ENCODE measurements around the gene CREBRF. TPM values are rescaled to one million over a fixed set of nuclear protein-coding genes. Genes with fewer than 3 reads are reported as not detected.
"Not testable (repeated sequence)": the region's sequence is repeated elsewhere in the genome, so short reads cannot be mapped to it uniquely, and the experiment has no call there.

The CREBRF gene
- total RNA-seq, 2 experiments from 2014 or later: 10.2 to 11.3 TPM

- ChIA-PET POLR2A (interaction anchor here (0.7 kb wide), 1 partner anchor 24 kb away, joined by 3 read pairs; no protein-coding TSS in a partner anchor), CTCF (interaction anchor here (1.3 kb wide), 1 partner anchor 24 kb away, joined by 3 read pairs; no protein-coding TSS in a partner anchor)
- intact Hi-C loops (cut with DNase I, micrococcal nuclease): no loop called here
- DNase-seq (no peak), ATAC-seq (no peak)
- Mint-ChIP-seq H3K9me3 (ENCODE audit: low read depth) (no peaks in the 10 kb centered on the region), H3K27ac (peak overlapping the region; percentile 68), H3K36me3 (ENCODE audit: low read depth) (peaks cover 39% of the 10 kb centered on the region), H3K27me3 (no peaks in the 10 kb centered on the region), H3K4me1 (peaks cover 36% of the 10 kb centered on the region), H3K4me3 (no peak overlapping the region)
Observed at GRCh38 chr5:173018358-173018757, 37.8 kb upstream of the CREBRF start.

GRCh38 chr5:173020154-173020581 is 36.0 kb upstream of the CREBRF start:
- POLR2A ChIA-PET: no interaction called here
- Mint-ChIP-seq H3K36me3 (ENCODE audit: low read depth) (peaks cover 43% of the 10 kb centered on the region), H3K4me1 (peaks cover 31% of the 10 kb centered on the region), H3K9me3 (ENCODE audit: low read depth) (no peaks in the 10 kb centered on the region), H3K27ac (no peak overlapping the region), H3K27me3 (no peaks in the 10 kb centered on the region), H3K4me3 (no peak overlapping the region)
- CTCF ChIA-PET: interaction anchor here (1.0 to 1.3 kb wide), 2 partner anchors 15 to 37 kb away, joined by 3 to 4 read pairs; partner anchors contain the start of gene ATP6V0E1
- DNase-seq (no peak), ATAC-seq (no peak)
- intact Hi-C loops (cut with DNase I, micrococcal nuclease): no loop called here

DNA sequence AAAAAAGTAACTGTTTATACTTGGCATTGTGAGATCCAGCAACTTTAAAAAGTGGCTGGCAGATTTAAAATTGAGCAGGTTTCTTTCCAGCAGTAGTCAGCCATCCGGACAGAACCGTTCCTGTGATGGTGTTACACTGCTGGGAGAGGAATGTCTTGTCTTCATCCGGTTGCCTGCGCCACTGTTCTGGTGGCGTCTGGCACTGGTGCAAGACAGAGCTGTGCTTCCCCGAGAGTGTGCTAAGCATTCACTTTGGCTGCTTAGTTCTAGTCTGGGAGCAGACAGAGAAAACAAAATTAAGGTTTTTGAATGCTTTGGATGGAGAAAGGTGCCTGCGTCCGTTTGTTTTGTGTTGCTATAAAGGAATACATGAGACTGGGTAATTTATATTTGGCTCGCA is 35.5 kb upstream of the CREBRF start:
- H3K4me3 Mint-ChIP-seq: no peak overlapping the region
- DNase-seq: no peak
- no peak overlapping the region for H3K27ac Mint-ChIP-seq
- ChIA-PET POLR2A (no interaction called here), CTCF (interaction anchor here (1.0 to 1.3 kb wide), 2 partner anchors 15 to 37 kb away, joined by 3 to 4 read pairs; partner anchors contain the start of gene ATP6V0E1)
- ATAC-seq: no peak
- H3K9me3 Mint-ChIP-seq (ENCODE audit: low read depth): no peaks in the 10 kb centered on the region
- no peaks in the 10 kb centered on the region for H3K27me3 Mint-ChIP-seq
- intact Hi-C loops (cut with DNase I, micrococcal nuclease): no loop called here
- peaks cover 46% of the 10 kb centered on the region for H3K36me3 Mint-ChIP-seq (ENCODE audit: low read depth)
- peaks cover 26% of the 10 kb centered on the region for H3K4me1 Mint-ChIP-seq

DNA sequence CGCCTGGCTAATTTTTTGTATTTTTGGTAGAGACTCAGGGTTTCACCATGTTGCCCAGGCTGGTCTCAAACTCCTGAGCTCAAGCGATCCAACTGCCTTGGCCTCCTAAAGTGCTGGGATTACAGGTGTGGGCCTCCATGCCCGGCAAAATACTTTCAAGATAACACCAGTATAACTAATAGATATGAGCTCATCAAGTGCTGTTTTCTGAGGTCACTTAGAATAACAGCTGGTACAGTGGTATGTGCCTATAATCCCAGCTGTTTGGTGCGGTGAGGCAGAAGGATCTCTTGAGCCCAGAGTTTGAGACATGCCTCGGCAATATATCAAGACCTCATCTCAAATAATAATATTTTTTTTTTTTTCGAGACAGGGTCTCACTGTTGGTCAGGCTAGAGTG is 30.5 kb upstream of the CREBRF start:
- H3K27ac Mint-ChIP-seq: no peak overlapping the region
- POLR2A ChIA-PET: interaction anchor here (0.6 kb wide), 1 partner anchor 188 kb away, joined by 3 read pairs; no protein-coding TSS in a partner anchor
- H3K4me1 Mint-ChIP-seq: peaks cover 6% of the 10 kb centered on the region
- CTCF ChIA-PET: interaction anchor here (0.6 to 1.4 kb wide), 2 partner anchors 9 to 209 kb away, joined by 3 to 4 read pairs; no protein-coding TSS in a partner anchor
- intact Hi-C loops (cut with DNase I, micrococcal nuclease): no loop called here
- no peak overlapping the region for H3K4me3 Mint-ChIP-seq
- H3K27me3 Mint-ChIP-seq: no peaks in the 10 kb centered on the region
- no peak for DNase-seq
- H3K9me3 Mint-ChIP-seq (ENCODE audit: low read depth): no peaks in the 10 kb centered on the region
- ATAC-seq: no peak
- H3K36me3 Mint-ChIP-seq (ENCODE audit: low read depth): peaks cover 38% of the 10 kb centered on the region

DNA sequence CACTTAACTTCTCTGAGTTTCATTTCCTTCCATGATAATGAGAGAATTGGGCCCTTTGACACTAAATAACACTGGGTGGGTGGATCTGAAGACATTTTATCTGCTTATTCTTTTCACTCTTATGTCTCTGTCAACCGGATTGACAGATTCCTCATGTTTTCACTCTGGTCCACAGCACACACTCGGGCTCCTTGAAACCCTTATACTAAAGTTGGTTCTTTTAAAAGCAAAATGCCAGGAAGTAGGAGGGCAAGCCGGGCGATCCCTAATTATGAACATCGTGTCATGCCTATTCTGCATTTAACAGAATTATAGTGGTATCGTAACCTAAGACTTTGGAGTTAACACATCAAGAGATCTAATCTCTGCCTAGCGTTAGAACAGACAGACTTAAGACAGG is 28.2 kb upstream of the CREBRF start:
- POLR2A ChIA-PET: no interaction called here
- no peak overlapping the region for H3K27ac Mint-ChIP-seq
- intact Hi-C loops (cut with DNase I, micrococcal nuclease): no loop called here

GRCh38 chr5:173028811-173029327 is 27.3 kb upstream of the CREBRF start:
- intact Hi-C loops (cut with DNase I, micrococcal nuclease): no loop called here
- CTCF ChIA-PET: interaction anchor here (0.9 to 1.4 kb wide), 2 partner anchors 12 to 45 kb away, joined by 4 read pairs; partner anchors contain the start of gene ATP6V0E1
- ATAC-seq (no peak), DNase-seq (no peak)
- POLR2A ChIA-PET: no interaction called here
- no peaks in the 10 kb centered on the region for H3K27me3 Mint-ChIP-seq
- H3K36me3 Mint-ChIP-seq (ENCODE audit: low read depth): peaks cover 20% of the 10 kb centered on the region
- no peak overlapping the region for H3K4me3 Mint-ChIP-seq
- peaks cover 16% of the 10 kb centered on the region for H3K4me1 Mint-ChIP-seq
- H3K27ac Mint-ChIP-seq: no peak overlapping the region
- H3K9me3 Mint-ChIP-seq (ENCODE audit: low read depth): no peaks in the 10 kb centered on the region

More for the DNA sequence above, 28.2 kb upstream of the CREBRF start:
- ATAC-seq (no peak), DNase-seq (no peak)
- Mint-ChIP-seq H3K9me3 (ENCODE audit: low read depth) (no peaks in the 10 kb centered on the region), H3K4me3 (no peak overlapping the region), H3K36me3 (ENCODE audit: low read depth) (peaks cover 22% of the 10 kb centered on the region), H3K4me1 (peaks cover 8% of the 10 kb centered on the region), H3K27me3 (no peaks in the 10 kb centered on the region)
- CTCF ChIA-PET: no interaction called here

DNA sequence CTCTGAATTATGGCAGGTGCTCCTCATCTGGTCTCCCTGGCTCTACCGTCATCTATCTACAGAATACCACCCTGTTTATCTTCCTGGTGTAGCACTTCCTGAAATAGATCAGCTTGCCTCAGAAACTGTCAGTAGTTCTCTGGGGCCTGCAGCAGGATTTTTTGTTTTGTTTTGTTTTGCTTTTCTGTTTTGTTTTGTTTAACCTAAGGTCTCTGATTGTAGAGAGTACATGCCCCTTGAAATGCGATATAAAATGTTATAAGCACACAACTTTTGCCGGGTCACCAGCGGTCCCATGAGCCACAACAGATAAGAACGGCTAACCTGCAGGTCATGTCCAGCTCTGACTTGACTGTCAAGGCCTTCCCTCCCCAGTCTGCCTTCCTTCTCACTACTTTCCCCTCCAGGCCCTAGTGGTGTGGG is 26.6 kb upstream of the CREBRF start:
- Mint-ChIP-seq H3K4me3 (no peak overlapping the region), H3K27me3 (no peaks in the 10 kb centered on the region), H3K36me3 (ENCODE audit: low read depth) (peaks cover 22% of the 10 kb centered on the region), H3K27ac (no peak overlapping the region), H3K9me3 (ENCODE audit: low read depth) (no peaks in the 10 kb centered on the region), H3K4me1 (peaks cover 20% of the 10 kb centered on the region)
- ChIA-PET CTCF (interaction anchor here (0.5 to 1.6 kb wide), 5 partner anchors 12 to 266 kb away, joined by 3 to 5 read pairs (median 4); partner anchors contain the start of gene ATP6V0E1), POLR2A (no interaction called here)
- ATAC-seq (peak; percentile 43), DNase-seq (no peak)
- intact Hi-C loops (cut with DNase I, micrococcal nuclease): no loop called here

GRCh38 chr5:173032096-173032495 is 24.1 kb upstream of the CREBRF start:
- H3K9me3 Mint-ChIP-seq (ENCODE audit: low read depth); H3K27ac Mint-ChIP-seq; POLR2A ChIA-PET; H3K4me3 Mint-ChIP-seq; intact Hi-C loops (cut with DNase I, micrococcal nuclease); CTCF ChIA-PET; ATAC-seq; H3K27me3 Mint-ChIP-seq; DNase-seq: not testable (repeated sequence)
- Mint-ChIP-seq H3K36me3 (ENCODE audit: low read depth) (peaks cover 38% of the 10 kb centered on the region), H3K4me1 (peaks cover 42% of the 10 kb centered on the region)

DNA sequence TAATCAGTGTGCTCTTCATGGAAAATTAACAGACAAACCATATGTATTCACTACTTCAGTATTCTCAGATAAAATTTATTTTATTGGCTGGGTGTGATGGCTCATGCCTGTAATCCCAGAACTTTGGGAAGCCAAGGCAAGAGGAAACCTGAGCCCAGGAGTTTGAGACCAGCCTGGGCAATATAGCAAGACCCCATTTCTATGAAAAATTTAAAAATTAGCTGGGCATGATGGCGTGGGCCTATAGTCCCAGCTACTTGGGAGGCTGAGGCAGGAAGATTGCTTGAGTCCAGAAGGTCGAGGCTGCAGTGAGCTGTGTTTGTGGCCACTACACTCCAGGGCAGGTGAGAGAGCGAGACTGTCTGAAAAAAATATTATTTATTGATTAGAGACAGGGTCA is 23.4 kb upstream of the CREBRF start:
- no peak for DNase-seq
- Mint-ChIP-seq H3K9me3 (ENCODE audit: low read depth) (no peaks in the 10 kb centered on the region), H3K27ac (no peak overlapping the region), H3K4me3 (no peak overlapping the region), H3K4me1 (peaks cover 45% of the 10 kb centered on the region), H3K36me3 (ENCODE audit: low read depth) (peaks cover 36% of the 10 kb centered on the region), H3K27me3 (no peaks in the 10 kb centered on the region)
- CTCF ChIA-PET: interaction anchor here (1.3 kb wide), 1 partner anchor 51 kb away, joined by 4 read pairs; no protein-coding TSS in a partner anchor
- POLR2A ChIA-PET: no interaction called here
- no peak for ATAC-seq
- intact Hi-C loops (cut with DNase I, micrococcal nuclease): no loop called here

- no peak for ATAC-seq
- ChIA-PET POLR2A (no interaction called here), CTCF (interaction anchor here (1.0 to 1.4 kb wide), 3 partner anchors 8 to 50 kb away, joined by 3 to 4 read pairs (median 4); no protein-coding TSS in a partner anchor)
- peak overlapping the region; percentile 53 for H3K27ac Mint-ChIP-seq
- H3K9me3 Mint-ChIP-seq (ENCODE audit: low read depth): no peaks in the 10 kb centered on the region
- intact Hi-C loops (cut with DNase I, micrococcal nuclease): no loop called here
- H3K36me3 Mint-ChIP-seq (ENCODE audit: low read depth): peaks cover 32% of the 10 kb centered on the region
- no peak for DNase-seq
- no peak overlapping the region for H3K4me3 Mint-ChIP-seq
- no peaks in the 10 kb centered on the region for H3K27me3 Mint-ChIP-seq
- H3K4me1 Mint-ChIP-seq: peaks cover 47% of the 10 kb centered on the region
Observed at GRCh38 chr5:173033923-173034322, 22.2 kb upstream of the CREBRF start.

DNA sequence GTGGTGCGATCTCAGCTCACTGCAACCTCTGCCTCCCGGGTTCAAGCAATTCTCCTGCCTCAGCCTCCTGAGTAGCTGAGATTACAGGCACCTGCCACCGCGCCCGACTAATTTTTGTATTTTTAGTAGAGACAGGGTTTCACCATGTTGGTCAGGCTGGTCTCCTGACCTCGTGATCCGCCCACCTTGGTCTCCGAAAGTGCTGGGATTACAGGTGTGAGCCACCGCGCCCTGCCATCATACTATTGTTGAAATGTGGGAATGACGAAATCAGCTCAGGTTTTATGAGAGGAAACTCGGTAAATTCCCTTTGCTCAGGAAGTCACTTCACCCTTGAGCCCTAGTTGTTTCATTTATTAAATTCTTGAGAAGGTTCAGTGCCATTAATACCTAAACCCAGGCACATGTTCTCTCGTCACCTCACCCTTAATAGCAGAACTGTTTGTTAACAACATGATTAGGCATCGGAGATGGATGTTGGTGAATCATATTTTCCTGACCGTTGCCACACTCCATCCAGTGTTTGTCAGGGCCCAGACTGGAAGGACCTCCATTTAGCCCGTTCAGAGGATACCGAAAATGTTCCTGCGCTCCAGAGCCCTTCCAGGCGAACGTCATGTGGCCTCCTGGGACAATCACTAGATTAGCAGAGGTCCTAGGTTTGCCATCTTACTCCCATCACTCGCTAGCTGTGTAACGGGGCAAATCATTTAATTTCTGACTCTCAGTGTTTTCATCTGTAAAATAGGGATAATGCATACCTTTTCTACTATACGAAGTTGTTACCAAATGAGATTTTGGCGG is 20.0 kb upstream of the CREBRF start:
- POLR2A ChIA-PET: interaction anchor here (1.2 to 1.4 kb wide), 5 partner anchors 20 to 77 kb away, joined by 4 to 9 read pairs (median 5); partner anchors contain the start of genes ATP6V0E1 and RPL26L1
- Mint-ChIP-seq H3K4me3 (peak overlapping the region; percentile 59), H3K9me3 (ENCODE audit: low read depth) (no peaks in the 10 kb centered on the region), H3K27ac (peak overlapping the region; percentile 96), H3K36me3 (ENCODE audit: low read depth) (peaks cover 32% of the 10 kb centered on the region), H3K4me1 (peaks cover 62% of the 10 kb centered on the region), H3K27me3 (no peaks in the 10 kb centered on the region)
- DNase-seq: peak; percentile 74
- CTCF ChIA-PET: interaction anchor here (0.5 to 2.2 kb wide), 18 partner anchors 8 to 666 kb away, joined by 3 to 12 read pairs (median 3); partner anchors contain the start of gene ATP6V0E1
- intact Hi-C loops (cut with DNase I, micrococcal nuclease): loop anchor here (1.0 kb wide), 4 partner anchors 20 to 108 kb away; partner anchors contain the start of genes BNIP1 (in 1 of the 2) and CREBRF (in 1 of the 2)
- peak; percentile 39 for ATAC-seq
